Liver (tissue), 9 donors: ENCODE data around the gene CDK17. TPM values are rescaled to one million over a fixed set of nuclear protein-coding genes. Genes with fewer than 3 reads are reported as not detected.

Experiments
- DNase-seq: peaks from one replicate; pipeline ENCODE4 v3.0.0-alpha.2; 2017; ENCODE audit warnings: low spot score
- H3K27ac ChIP-seq, 2 donors: one replicate each; pipeline ENCODE4 v1.7.0; 2013; ENCODE audit warnings: inconsistent platforms in 2 of 2, low read length in 2 of 2, control low read depth in 1 of 2, low read depth in 1 of 2, mild to moderate bottlenecking in 1 of 2
- H3K27me3 ChIP-seq, 4 donors: one replicate each; pipeline versions ENCODE4 v1.6.1 to v1.7.0; 2013; ENCODE audit warnings: low read length in 3 of 4, inconsistent platforms in 1 of 4, mild to moderate bottlenecking in 1 of 4, moderate library complexity in 1 of 4; ENCODE audit not compliant: control insufficient read depth in 4 of 4, insufficient read depth in 4 of 4
- H3K36me3 ChIP-seq, 4 donors: one replicate each; pipeline versions ENCODE4 v1.6.1 to v1.7.0; 2013; ENCODE audit warnings: low read length in 3 of 4, mild to moderate bottlenecking in 3 of 4, low read depth in 1 of 4, moderate library complexity in 1 of 4; ENCODE audit not compliant: control insufficient read depth in 4 of 4, insufficient read depth in 3 of 4
- H3K4me1 ChIP-seq, 4 donors: one replicate each; pipeline versions ENCODE4 v1.6.1 to v1.7.0; 2013; ENCODE audit warnings: low read length in 3 of 4, mild to moderate bottlenecking in 3 of 4, moderate library complexity in 1 of 4; ENCODE audit not compliant: control insufficient read depth in 4 of 4, insufficient read depth in 4 of 4
- H3K4me3 ChIP-seq, 3 donors: one replicate each; pipeline versions ENCODE4 v1.6.1 to v1.7.0; 2013; ENCODE audit warnings: low read length in 3 of 3, control low read depth in 1 of 3, low read depth in 1 of 3, mild to moderate bottlenecking in 1 of 3
- H3K9ac ChIP-seq, 2 donors: one replicate each; pipeline ENCODE4 v1.7.0; 2013; ENCODE audit warnings: low read length in 2 of 2, mild to moderate bottlenecking in 2 of 2, moderate library complexity in 2 of 2, control low read depth in 1 of 2, low read depth in 1 of 2
- H3K9me3 ChIP-seq, 4 donors: one replicate each; pipeline versions ENCODE4 v1.6.1 to v1.7.0; 2013; ENCODE audit warnings: low read length in 3 of 4; ENCODE audit not compliant: control insufficient read depth in 4 of 4
- CTCF ChIP-seq: fragments of 150-350 bp; IDR thresholded peaks from 2 replicates; pipeline ENCODE4 v1.5.1; 2017; ENCODE audit warnings: improper control_type of control experiment, low read depth, low read length; ENCODE audit not compliant: missing input control
- EGR1 ChIP-seq, 2 donors: IDR thresholded peaks; 2 replicates each; pipeline ENCODE4 v1.6.1; 2016 to 2018; ENCODE audit warnings: antibody characterized with exemption in 2 of 2, low read depth in 2 of 2
- FOXA1 ChIP-seq: IDR thresholded peaks from 2 replicates; pipeline ENCODE4 v1.6.1; 2016; ENCODE audit warnings: antibody characterized with exemption
- GABPA ChIP-seq, 2 donors: IDR thresholded peaks in 1 of 2; conservative IDR thresholded peaks in 1 of 2; 2 replicates each; pipeline ENCODE4 v1.6.1; 2016; ENCODE audit warnings: antibody characterized with exemption in 2 of 2, mild to moderate bottlenecking in 1 of 2, moderate library complexity in 1 of 2
- HNF4G ChIP-seq: IDR thresholded peaks from 2 replicates; pipeline ENCODE4 v1.6.1; 2016; ENCODE audit warnings: antibody characterized with exemption
- JUND ChIP-seq, 2 donors: IDR thresholded peaks; 2 replicates each; pipeline ENCODE4 v1.6.1; 2016; ENCODE audit warnings: antibody characterized with exemption in 2 of 2
- MAX ChIP-seq: IDR thresholded peaks from 2 replicates; pipeline ENCODE4 v1.6.1; 2016; ENCODE audit warnings: antibody characterized with exemption
- RAD21 ChIP-seq, 2 donors: IDR thresholded peaks; 2 replicates each; pipeline ENCODE4 v1.6.1; 2016; ENCODE audit warnings: antibody characterized with exemption in 2 of 2, mild to moderate bottlenecking in 2 of 2
- REST ChIP-seq: IDR thresholded peaks from 2 replicates; pipeline ENCODE4 v1.6.1; 2016; ENCODE audit warnings: antibody characterized with exemption, mild to moderate bottlenecking
- RXRA ChIP-seq, 2 donors: IDR thresholded peaks; 2 replicates each; pipeline ENCODE4 v1.6.1; 2017 to 2018; ENCODE audit warnings: antibody characterized with exemption in 2 of 2, mild to moderate bottlenecking in 1 of 2
- TAF1 ChIP-seq: conservative IDR thresholded peaks from 2 replicates; pipeline ENCODE4 v1.6.1; 2016; ENCODE audit warnings: antibody characterized with exemption, mild to moderate bottlenecking
- YY1 ChIP-seq: IDR thresholded peaks from 2 replicates; pipeline ENCODE4 v1.6.1; 2016; ENCODE audit warnings: antibody characterized with exemption, mild to moderate bottlenecking
- ZBTB33 ChIP-seq: IDR thresholded peaks from 2 replicates; pipeline ENCODE4 v1.6.1; 2016; ENCODE audit warnings: antibody characterized with exemption
- WGBS: extraction: QIAGEN DNeasy Blood & Tissue Kit; methylation state at CpG from one replicate; pipeline ENCODE4 v1.1.7; 2013; 5-methylcytosine and 5-hydroxymethylcytosine counted together
- polyA plus RNA-seq, 2 donors: library from polyadenylated mRNA; stranded (reverse) in 1 of 2; unstranded in 1 of 2; fragments of 200-250 nt in 1 of 2; fragments of >200 nt in 1 of 2; fragmentation: Nextera tagmentation in 1 of 2; extraction: Ambion mirVana in 1 of 2; gene quantifications; one replicate each; pipeline versions ENCODE4 v1.2.1 to v1.2.3, GENCODE V29; 2013 to 2015
- total RNA-seq, 2 donors: library from RNA; depleted of rRNA; stranded (reverse); fragments of >200 nt; gene quantifications; one replicate each; pipeline ENCODE4 v1.2.3, GENCODE V29; 2014
- donor health status: healthy.
- donor health status: healthy.
- donor health status: healthy.
- donor health status: healthy.
- donor health status: healthy.

Gene CDK17
- total and polyA plus RNA-seq, 4 donors: 4.8 to 25.2 (median 14.9) TPM

- Histone ChIP-seq H3K4me1 (peaks cover 0 to 2% (median under 1%) of the 10 kb centered on the region in 4 donors), H3K9ac (no peak overlapping the region), H3K9me3 (no peaks in the 10 kb centered on the region), H3K27me3 (no peaks in the 10 kb centered on the region), H3K4me3 (no peak overlapping the region), H3K36me3 (no peaks in the 10 kb centered on the region), H3K27ac (no peak overlapping the region)
- no peak for DNase-seq
- TF ChIP-seq RXRA (IDR thresholded peaks at IDR 0.05) (no peak), GABPA (IDR thresholded peaks at IDR 0.05 in 1 of 2, conservative IDR thresholded peaks at IDR 0.05 in 1 of 2) (no peak), ZBTB33 (no peak), FOXA1 (no peak), TAF1 (no peak), MAX (no peak)
- WGBS: 95% methylated on average over 1 of the region's 1 CpG
Measured at GRCh38 chr12:96387981-96388380, 12.3 kb downstream of the CDK17 start.

- WGBS: 90% methylated on average over 2 of the region's 2 CpGs
- peaks cover 0 to 2% (median under 1%) of the 10 kb centered on the region in 4 donors for H3K4me1 ChIP-seq
Measured at GRCh38 chr12:96386794-96387193, 13.4 kb downstream of the CDK17 start.

More at GRCh38 chr12:96386794-96387193, 13.4 kb downstream of the CDK17 start:
- Histone ChIP-seq H3K9me3 (no peaks in the 10 kb centered on the region), H3K27ac (no peak overlapping the region), H3K27me3 (no peaks in the 10 kb centered on the region), H3K4me3 (no peak overlapping the region), H3K9ac (no peak overlapping the region), H3K36me3 (no peaks in the 10 kb centered on the region)
- DNase-seq: no peak
- TF ChIP-seq EGR1 (IDR thresholded peaks at IDR 0.05; ENCODE audit: low read depth in 2 of 2): no peak
- TF ChIP-seq HNF4G: no peak
- TF ChIP-seq ZBTB33: no peak
- no peak for TF ChIP-seq RAD21 (IDR thresholded peaks at IDR 0.05)
- no peak for TF ChIP-seq TAF1
- no peak for TF ChIP-seq FOXA1
- no peak for TF ChIP-seq REST
- TF ChIP-seq GABPA (IDR thresholded peaks at IDR 0.05 in 1 of 2, conservative IDR thresholded peaks at IDR 0.05 in 1 of 2): no peak
- no peak for TF ChIP-seq JUND (IDR thresholded peaks at IDR 0.05)
- no peak for TF ChIP-seq CTCF
- TF ChIP-seq YY1: no peak
